K562 (cell line): Measurements from ENCODE around the gene IQSEC3.

Experiments
- AFF4 ChIP-seq: sonication (generic); formaldehyde crosslinking; IDR thresholded peaks from 2 replicates; pipeline ENCODE4 v1.8.0; 2023; ENCODE audit warnings: mild to moderate bottlenecking, missing genetic modification reagents
- HMG20B ChIP-seq: fragments of 250-450 bp; sonication (Bioruptor Pico); IDR thresholded peaks from 2 replicates; pipeline ENCODE4 v1.5.0; 2021; ENCODE audit warnings: mild to moderate bottlenecking
- KDM1A ChIP-seq, 2 experiments: fragments of 450-650 bp; IDR thresholded peaks; 2 replicates each; pipeline ENCODE4 v1.6.1; 2016; ENCODE audit warnings: mild to moderate bottlenecking in 2 of 2
- MYBL2 ChIP-seq, 2 experiments: fragments of 450-650 bp in 1 of 2; sonication (generic) in 1 of 2; formaldehyde crosslinking in 1 of 2; IDR thresholded peaks; 2 replicates each; pipeline versions ENCODE4 v1.6.1 to v1.8.1; 2017 to 2022; ENCODE audit warnings: borderline replicate concordance in 1 of 2, inconsistent platforms in 1 of 2, low read depth in 1 of 2, mild to moderate bottlenecking in 1 of 2, missing genetic modification reagents in 1 of 2, moderate library complexity in 1 of 2
- SRSF1 ChIP-seq: fragments of 200-400 bp; formaldehyde crosslinking; IDR thresholded peaks from 2 replicates; pipeline ENCODE4 v1.6.1; 2017; ENCODE audit warnings: mild to moderate bottlenecking, low read depth, low read length, moderate library complexity
- ZNF280B ChIP-seq: fragments of 250-450 bp; sonication (Bioruptor Pico); IDR thresholded peaks from 2 replicates; pipeline ENCODE4 v1.5.1; 2021; ENCODE audit warnings: mild to moderate bottlenecking

GRCh38 chr12:105696-106095, 39.1 kb downstream of the IQSEC3 start:
- TF ChIP-seq MYBL2 (IDR thresholded peaks at IDR 0.05; ENCODE audit: low read depth) (no peak), MYBL2 (CRISPR knock-in tag; IDR thresholded peaks at IDR 0.05; ENCODE audit: borderline replicate concordance) (no peak), AFF4 (CRISPR knock-in tag) (no peak), KDM1A (IDR thresholded peaks at IDR 0.05) (no peak), ZNF280B (CRISPR knock-in tag) (no peak), SRSF1 (no peak), HMG20B (no peak)
